Measurements from ENCODE around the gene KIF6. TPM values are rescaled to one million over a fixed set of nuclear protein-coding genes. Genes with fewer than 3 reads are reported as not detected.

KIF6 gene
- total RNA-seq, 4 donors from 2014 or later = 0.26 to 1.8 (median 1.6) TPM; not detected in 1

DNA sequence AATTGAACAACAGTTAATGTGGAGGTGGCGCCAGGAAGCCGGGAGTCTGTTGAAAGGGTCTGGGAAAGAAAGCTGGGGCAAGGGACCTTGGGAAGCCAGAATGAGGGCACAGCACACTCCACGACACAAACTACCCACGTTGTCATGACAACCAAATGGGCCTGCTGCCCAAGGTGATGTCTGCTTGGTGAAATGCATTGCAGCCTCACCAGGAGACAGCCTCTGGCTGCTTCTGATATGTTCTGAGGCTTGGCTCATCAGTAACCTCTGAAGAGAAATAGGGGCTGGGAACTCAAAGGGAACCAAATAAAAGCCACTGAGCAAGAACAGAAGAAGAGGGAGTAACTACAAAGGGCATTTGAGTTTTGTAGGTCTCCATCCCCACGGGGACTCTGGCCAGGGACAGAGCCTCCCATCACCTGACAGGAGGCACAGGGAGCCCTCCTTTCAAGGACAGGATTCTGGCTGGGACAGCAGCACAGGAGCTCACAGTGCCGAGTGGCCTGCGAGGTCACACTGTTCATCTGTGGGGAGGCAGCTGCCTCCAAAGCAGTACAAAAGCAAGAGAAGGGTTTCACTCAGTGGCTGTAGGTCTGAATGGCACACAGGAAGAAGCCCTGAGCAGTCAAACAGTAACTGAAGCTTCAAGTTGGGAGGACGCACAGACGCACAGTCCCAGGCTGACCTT, 358.1 kb downstream of the KIF6 start:
- no peaks in the 10 kb centered on the region for H3K27me3 ChIP-seq
- no peaks in the 10 kb centered on the region for H3K4me1 ChIP-seq
- TF ChIP-seq, protein P1, sequence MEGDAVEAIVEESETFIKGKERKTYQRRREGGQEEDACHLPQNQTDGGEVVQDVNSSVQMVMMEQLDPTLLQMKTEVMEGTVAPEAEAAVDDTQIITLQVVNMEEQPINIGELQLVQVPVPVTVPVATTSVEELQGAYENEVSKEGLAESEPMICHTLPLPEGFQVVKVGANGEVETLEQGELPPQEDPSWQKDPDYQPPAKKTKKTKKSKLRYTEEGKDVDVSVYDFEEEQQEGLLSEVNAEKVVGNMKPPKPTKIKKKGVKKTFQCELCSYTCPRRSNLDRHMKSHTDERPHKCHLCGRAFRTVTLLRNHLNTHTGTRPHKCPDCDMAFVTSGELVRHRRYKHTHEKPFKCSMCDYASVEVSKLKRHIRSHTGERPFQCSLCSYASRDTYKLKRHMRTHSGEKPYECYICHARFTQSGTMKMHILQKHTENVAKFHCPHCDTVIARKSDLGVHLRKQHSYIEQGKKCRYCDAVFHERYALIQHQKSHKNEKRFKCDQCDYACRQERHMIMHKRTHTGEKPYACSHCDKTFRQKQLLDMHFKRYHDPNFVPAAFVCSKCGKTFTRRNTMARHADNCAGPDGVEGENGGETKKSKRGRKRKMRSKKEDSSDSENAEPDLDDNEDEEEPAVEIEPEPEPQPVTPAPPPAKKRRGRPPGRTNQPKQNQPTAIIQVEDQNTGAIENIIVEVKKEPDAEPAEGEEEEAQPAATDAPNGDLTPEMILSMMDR (IDR thresholded peaks at IDR 0.05) = no peak
- H3K4me3 ChIP-seq = no peak overlapping the region
- H3K36me3 ChIP-seq = no peaks in the 10 kb centered on the region
- no peak overlapping the region for H3K27ac ChIP-seq
- intact Hi-C loops (cut with DNase I; ENCODE audit: low total_unique reads) = no loop called here
- H3K9me3 ChIP-seq = no peaks in the 10 kb centered on the region
- no peak for DNase-seq

DNA sequence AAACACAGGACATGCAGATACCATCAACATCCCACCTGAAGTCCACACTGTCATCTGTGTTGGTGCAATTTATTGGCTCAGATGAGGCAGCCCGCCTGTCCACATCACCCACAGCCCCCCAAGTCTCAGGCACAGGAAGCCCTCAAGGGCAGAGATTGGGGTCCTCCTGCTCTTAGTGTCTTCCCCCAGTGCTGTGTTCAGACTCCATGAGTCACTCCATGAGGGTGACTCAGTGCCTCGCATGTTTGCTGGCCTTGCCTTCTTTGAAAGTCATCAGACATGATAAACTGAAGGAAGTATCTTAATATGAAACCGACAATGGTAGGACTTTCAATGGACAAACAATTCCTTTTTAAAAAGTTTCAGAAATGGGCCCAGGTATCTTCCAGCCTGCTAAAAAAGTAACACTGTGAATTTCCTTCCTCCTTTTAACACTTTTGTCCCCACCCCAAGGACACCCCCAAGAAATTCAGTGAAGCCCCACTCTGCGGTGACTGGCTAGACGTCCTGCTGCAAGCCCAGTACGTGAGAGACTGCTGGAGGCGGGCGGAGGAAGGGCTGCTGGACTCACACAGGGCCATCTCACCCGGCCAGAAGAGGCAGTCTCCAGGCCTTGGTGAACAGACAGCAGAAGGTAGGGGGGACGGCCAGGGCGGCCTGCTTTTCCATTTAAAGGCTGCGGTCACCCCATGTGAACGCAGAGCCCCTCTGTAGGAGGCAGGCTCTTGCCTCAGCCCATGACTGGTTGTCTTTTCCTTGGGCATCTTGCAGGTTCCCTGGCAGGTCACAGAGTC, 359.7 kb downstream of the KIF6 start:
- no peaks in the 10 kb centered on the region for H3K4me1 ChIP-seq
- no peak overlapping the region for H3K27ac ChIP-seq
- intact Hi-C loops (cut with DNase I; ENCODE audit: low total_unique reads) = no loop called here
- no peaks in the 10 kb centered on the region for H3K9me3 ChIP-seq
- no peak overlapping the region for H3K4me3 ChIP-seq
- DNase-seq = no peak
- no peaks in the 10 kb centered on the region for H3K27me3 ChIP-seq
- TF ChIP-seq, protein P1 (IDR thresholded peaks at IDR 0.05) = no peak
- no peaks in the 10 kb centered on the region for H3K36me3 ChIP-seq

DNA sequence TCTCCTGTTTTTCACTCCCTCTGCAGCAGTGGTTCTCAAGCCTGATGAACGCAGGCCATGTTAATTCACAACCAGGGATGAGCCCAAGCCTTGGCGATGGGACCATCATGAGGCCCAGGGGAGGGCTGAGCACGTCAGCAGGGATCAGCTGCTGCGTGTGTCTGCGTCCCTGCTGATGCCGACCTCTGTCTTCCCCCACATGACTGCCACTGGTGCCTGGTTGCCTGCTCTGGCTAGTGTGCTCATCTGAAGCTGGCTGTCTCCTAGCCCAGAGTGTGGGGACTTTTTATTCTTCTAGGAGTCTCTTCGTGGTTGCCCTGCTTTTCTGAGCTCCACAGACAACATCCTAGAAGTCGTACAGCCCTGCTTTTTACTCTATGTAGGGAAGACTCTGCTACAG, 361.9 kb downstream of the KIF6 start:
- H3K4me3 ChIP-seq = no peak overlapping the region
- no peak overlapping the region for H3K27ac ChIP-seq
- no peaks in the 10 kb centered on the region for H3K4me1 ChIP-seq
- H3K27me3 ChIP-seq = no peaks in the 10 kb centered on the region
- TF ChIP-seq POLR2A (IDR thresholded peaks at IDR 0.05) = no peak
- TF ChIP-seq, protein P1 (IDR thresholded peaks at IDR 0.05) = no peak
- no peaks in the 10 kb centered on the region for H3K9me3 ChIP-seq
- DNase-seq = no peak
- intact Hi-C loops (cut with DNase I; ENCODE audit: low total_unique reads) = no loop called here
- no peaks in the 10 kb centered on the region for H3K36me3 ChIP-seq

DNA sequence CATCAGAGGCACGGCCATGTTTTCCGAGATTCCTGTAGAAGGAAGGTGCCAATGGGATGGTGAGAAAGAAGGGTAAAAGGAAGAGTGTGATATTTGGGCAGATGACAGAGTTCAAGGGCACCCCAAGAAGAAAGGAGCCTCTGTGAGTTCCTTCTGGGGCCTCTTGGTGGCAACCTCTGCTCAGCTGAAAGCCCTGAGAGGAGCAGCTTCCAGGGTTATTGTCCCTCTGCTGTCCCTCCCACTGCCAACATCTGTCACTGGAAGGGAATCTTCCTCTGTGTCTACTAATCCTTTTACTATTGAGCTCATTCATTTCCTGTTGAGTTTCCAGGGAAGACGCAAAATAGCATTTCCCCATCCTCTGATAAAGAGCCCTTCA, 362.7 kb downstream of the KIF6 start:
- intact Hi-C loops (cut with DNase I; ENCODE audit: low total_unique reads) = no loop called here
- no peak for TF ChIP-seq POLR2A (IDR thresholded peaks at IDR 0.05)
- TF ChIP-seq, protein P1 (IDR thresholded peaks at IDR 0.05) = no peak

More for the DNA sequence above, 362.7 kb downstream of the KIF6 start:
- H3K36me3 ChIP-seq = no peaks in the 10 kb centered on the region
- no peak overlapping the region for H3K4me3 ChIP-seq
- no peak overlapping the region for H3K27ac ChIP-seq
- no peaks in the 10 kb centered on the region for H3K27me3 ChIP-seq
- H3K9me3 ChIP-seq = no peaks in the 10 kb centered on the region
- H3K4me1 ChIP-seq = no peaks in the 10 kb centered on the region
- DNase-seq = no peak

Data from uterus (tissue), 4 donors.